Parathyroid adenoma (tissue), 2 donors: ENCODE results near the gene SLC4A8.

Experiments used
- H2AFZ ChIP-seq: fragments of 300-600 bp; sonication (generic); one replicate; pipeline ENCODE4 v1.7.0; 2017; ENCODE audit warnings: antibody characterized with exemption, mild to moderate bottlenecking
- H3K27ac ChIP-seq: fragments of 300-600 bp; sonication (generic); one replicate; pipeline ENCODE4 v1.7.0; 2017
- H3K27me3 ChIP-seq: fragments of 300-600 bp; sonication (generic); one replicate; pipeline ENCODE4 v1.7.0; 2017; ENCODE audit warnings: low read length; ENCODE audit not compliant: control insufficient read depth, insufficient read depth
- H3K36me3 ChIP-seq: fragments of 300-600 bp; sonication (generic); one replicate; pipeline ENCODE4 v1.7.0; 2017; ENCODE audit warnings: low read length; ENCODE audit not compliant: control insufficient read depth, insufficient read depth
- H3K4me1 ChIP-seq: fragments of 300-600 bp; sonication (generic); one replicate; pipeline ENCODE4 v1.7.0; 2017; ENCODE audit warnings: control low read depth
- H3K4me2 ChIP-seq: fragments of 300-600 bp; sonication (generic); one replicate; pipeline ENCODE4 v1.7.0; 2017; ENCODE audit warnings: low read length
- H3K4me3 ChIP-seq: fragments of 300-600 bp; sonication (generic); one replicate; pipeline ENCODE4 v1.7.0; 2017; ENCODE audit warnings: low read depth, low read length
- H3K79me2 ChIP-seq: fragments of 300-600 bp; sonication (generic); one replicate; pipeline ENCODE4 v1.7.0; 2017; ENCODE audit warnings: control low read depth
- H3K9ac ChIP-seq: fragments of 300-600 bp; sonication (generic); one replicate; pipeline ENCODE4 v1.7.0; 2017; ENCODE audit warnings: mild to moderate bottlenecking
- H3K9me3 ChIP-seq: fragments of 300-600 bp; sonication (generic); one replicate; pipeline ENCODE4 v1.7.0; 2017; ENCODE audit warnings: low read length; ENCODE audit not compliant: control insufficient read depth
- CTCF ChIP-seq: fragments of 300-600 bp; sonication (generic); IDR thresholded peaks from one replicate; pipeline ENCODE4 v1.7.0; 2017; ENCODE audit warnings: antibody characterized with exemption, mild to moderate bottlenecking
- donor health status: primary hyperparathyroidism.

SLC4A8 gene

GRCh38 chr12:51409846-51410245 lies 14.8 kb upstream of the SLC4A8 start:
- H3K4me2 ChIP-seq: no peak overlapping the region
- H2AFZ ChIP-seq: no peak overlapping the region
- no peaks in the 10 kb centered on the region for H3K36me3 ChIP-seq
- H3K27me3 ChIP-seq: no peaks in the 10 kb centered on the region
- H3K9me3 ChIP-seq: no peaks in the 10 kb centered on the region
- H3K79me2 ChIP-seq: no peaks in the 10 kb centered on the region
- no peak for TF ChIP-seq CTCF
- H3K27ac ChIP-seq: no peak overlapping the region
- H3K9ac ChIP-seq: no peak overlapping the region
- no peak overlapping the region for H3K4me3 ChIP-seq
- H3K4me1 ChIP-seq: no peaks in the 10 kb centered on the region

GRCh38 chr12:51413149-51413548 lies 11.5 kb upstream of the SLC4A8 start:
- no peak overlapping the region for H3K27ac ChIP-seq
- no peak overlapping the region for H3K4me2 ChIP-seq
- no peak overlapping the region for H3K4me3 ChIP-seq
- TF ChIP-seq CTCF: no peak
- H3K27me3 ChIP-seq: no peaks in the 10 kb centered on the region
- H3K9ac ChIP-seq: no peak overlapping the region
- no peaks in the 10 kb centered on the region for H3K79me2 ChIP-seq
- H3K9me3 ChIP-seq: no peaks in the 10 kb centered on the region
- H3K36me3 ChIP-seq: no peaks in the 10 kb centered on the region
- H2AFZ ChIP-seq: no peak overlapping the region
- H3K4me1 ChIP-seq: no peaks in the 10 kb centered on the region

GRCh38 chr12:51413791-51414190 lies 10.8 kb upstream of the SLC4A8 start:
- Histone ChIP-seq H3K4me3 (no peak overlapping the region), H3K27ac (no peak overlapping the region), H3K4me2 (no peak overlapping the region), H2AFZ (no peak overlapping the region), H3K4me1 (no peaks in the 10 kb centered on the region), H3K9ac (no peak overlapping the region), H3K9me3 (no peaks in the 10 kb centered on the region), H3K79me2 (no peaks in the 10 kb centered on the region), H3K36me3 (no peaks in the 10 kb centered on the region), H3K27me3 (no peaks in the 10 kb centered on the region)
- no peak for TF ChIP-seq CTCF

- Histone ChIP-seq H3K9ac (no peak overlapping the region), H3K27me3 (no peaks in the 10 kb centered on the region), H3K79me2 (no peaks in the 10 kb centered on the region), H3K4me2 (no peak overlapping the region), H3K4me1 (no peaks in the 10 kb centered on the region), H3K9me3 (no peaks in the 10 kb centered on the region), H3K27ac (no peak overlapping the region), H2AFZ (no peak overlapping the region), H3K4me3 (no peak overlapping the region), H3K36me3 (no peaks in the 10 kb centered on the region)
- no peak for TF ChIP-seq CTCF
Measured at GRCh38 chr12:51415931-51416330, 8.7 kb upstream of the SLC4A8 start.

GRCh38 chr12:51417826-51418225 lies 6.8 kb upstream of the SLC4A8 start:
- Histone ChIP-seq H3K79me2 (no peaks in the 10 kb centered on the region), H3K36me3 (no peaks in the 10 kb centered on the region), H3K9me3 (no peaks in the 10 kb centered on the region), H3K27ac (no peak overlapping the region), H3K9ac (no peak overlapping the region), H3K4me3 (no peak overlapping the region), H3K4me1 (no peaks in the 10 kb centered on the region), H3K4me2 (no peak overlapping the region), H2AFZ (no peak overlapping the region), H3K27me3 (no peaks in the 10 kb centered on the region)
- TF ChIP-seq CTCF: no peak
